GM19193 (cell line): ENCODE measurements around the gene CGB2.

ENCODE experiments used
- POLR2A ChIP-seq: IDR thresholded peaks from 4 replicates; pipeline ENCODE4 v1.6.1; 2011; ENCODE audit not compliant: insufficient read depth, insufficient read length; ENCODE audit errors: extremely low read depth

The CGB2 gene

GRCh38 chr19:48999481-49000325 is 32.0 kb upstream of the CGB2 start:
- TF ChIP-seq POLR2A, result no peak

- no peak for TF ChIP-seq POLR2A
Observed at GRCh38 chr19:49004133-49004532, 27.6 kb upstream of the CGB2 start.

- no peak for TF ChIP-seq POLR2A
Observed at GRCh38 chr19:49004964-49005614, 26.6 kb upstream of the CGB2 start.

GRCh38 chr19:49006905-49007304 is 24.8 kb upstream of the CGB2 start:
- no peak for TF ChIP-seq POLR2A

- no peak for TF ChIP-seq POLR2A
Observed at GRCh38 chr19:49009828-49010227, 21.9 kb upstream of the CGB2 start.

- no peak for TF ChIP-seq POLR2A
Observed at GRCh38 chr19:49010453-49010852, 21.2 kb upstream of the CGB2 start.

- TF ChIP-seq POLR2A, result no peak
Observed at GRCh38 chr19:49011194-49011593, 20.5 kb upstream of the CGB2 start.

- no peak for TF ChIP-seq POLR2A
Observed at GRCh38 chr19:49014123-49014869, 17.4 kb upstream of the CGB2 start.

GRCh38 chr19:49014870-49015255 is 16.8 kb upstream of the CGB2 start:
- no peak for TF ChIP-seq POLR2A

- TF ChIP-seq POLR2A, result no peak
Observed at GRCh38 chr19:49016067-49016839, 15.4 kb upstream of the CGB2 start.

- peak; percentile 14 for TF ChIP-seq POLR2A
Observed at GRCh38 chr19:49017041-49017665, 14.5 kb upstream of the CGB2 start, which contains the start of gene LHB. TSS of gene LHB (minus strand) at chr19:49017091. CDS start at chr19:49017081, 10 bp downstream.

GRCh38 chr19:49017666-49018351 is 13.9 kb upstream of the CGB2 start:
- TF ChIP-seq POLR2A, result no peak

- no peak for TF ChIP-seq POLR2A
Observed at GRCh38 chr19:49019242-49019932, 12.3 kb upstream of the CGB2 start.
